Measurements from ENCODE around the gene AQP5.

GRCh38 chr12:50004696-50005095 is 43.0 kb downstream of the AQP5 start:
- TF ChIP-seq CTCF (IDR thresholded peaks at IDR 0.05) (no peak), POLR2AphosphoS5 (IDR thresholded peaks at IDR 0.05) (no peak), POLR2A (IDR thresholded peaks at IDR 0.05) (no peak)

Measured in gastroesophageal sphincter (tissue), 3 donors.